HG02642 (cell line): ENCODE results near the gene GPR15LG.

Experiments
- ATAC-seq: cut with Tn5 transposase; IDR thresholded peaks from one replicate; pipeline ENCODE4 v1.9.1; 2021; ENCODE audit warnings: mild to moderate bottlenecking; ENCODE audit not compliant: unreplicated experiment, poor library complexity

Gene GPR15LG

GRCh38 chr10:84190621-84191020 is 17.0 kb downstream of the GPR15LG start:
- ATAC-seq, result no peak

DNA sequence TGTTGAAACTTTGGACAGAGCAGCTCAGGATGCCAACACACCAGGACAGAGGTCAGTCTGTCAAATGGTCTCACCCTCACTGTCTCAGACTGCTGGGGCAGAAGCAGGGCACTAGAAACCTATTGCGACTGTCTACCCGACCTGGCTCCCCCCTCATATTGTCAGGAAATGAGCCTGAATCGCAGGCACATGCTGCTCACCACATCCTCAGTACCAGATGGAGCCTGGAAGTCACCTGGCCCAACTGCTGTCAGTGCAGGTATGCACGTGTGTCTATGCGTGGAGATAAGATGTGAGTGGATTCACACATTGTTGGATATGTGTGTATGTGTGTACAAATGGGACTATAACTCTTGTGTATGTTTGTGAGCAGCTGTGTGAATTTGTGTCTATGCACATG is 17.5 kb downstream of the GPR15LG start:
- ATAC-seq, result no peak

- ATAC-seq, result no peak
These were observed 19.7 kb downstream of the GPR15LG start for GRCh38 chr10:84193327-84193726.

GRCh38 chr10:84193846-84194423 is 20.3 kb downstream of the GPR15LG start:
- ATAC-seq, result no peak

- peak; percentile 84 for ATAC-seq
These were observed 20.9 kb downstream of the GPR15LG start, which contains the start of gene CDHR1 for GRCh38 chr10:84194424-84195043. TSS of gene CDHR1 (plus strand) at chr10:84194537. CDS start at chr10:84194761, 224 bp downstream.

DNA sequence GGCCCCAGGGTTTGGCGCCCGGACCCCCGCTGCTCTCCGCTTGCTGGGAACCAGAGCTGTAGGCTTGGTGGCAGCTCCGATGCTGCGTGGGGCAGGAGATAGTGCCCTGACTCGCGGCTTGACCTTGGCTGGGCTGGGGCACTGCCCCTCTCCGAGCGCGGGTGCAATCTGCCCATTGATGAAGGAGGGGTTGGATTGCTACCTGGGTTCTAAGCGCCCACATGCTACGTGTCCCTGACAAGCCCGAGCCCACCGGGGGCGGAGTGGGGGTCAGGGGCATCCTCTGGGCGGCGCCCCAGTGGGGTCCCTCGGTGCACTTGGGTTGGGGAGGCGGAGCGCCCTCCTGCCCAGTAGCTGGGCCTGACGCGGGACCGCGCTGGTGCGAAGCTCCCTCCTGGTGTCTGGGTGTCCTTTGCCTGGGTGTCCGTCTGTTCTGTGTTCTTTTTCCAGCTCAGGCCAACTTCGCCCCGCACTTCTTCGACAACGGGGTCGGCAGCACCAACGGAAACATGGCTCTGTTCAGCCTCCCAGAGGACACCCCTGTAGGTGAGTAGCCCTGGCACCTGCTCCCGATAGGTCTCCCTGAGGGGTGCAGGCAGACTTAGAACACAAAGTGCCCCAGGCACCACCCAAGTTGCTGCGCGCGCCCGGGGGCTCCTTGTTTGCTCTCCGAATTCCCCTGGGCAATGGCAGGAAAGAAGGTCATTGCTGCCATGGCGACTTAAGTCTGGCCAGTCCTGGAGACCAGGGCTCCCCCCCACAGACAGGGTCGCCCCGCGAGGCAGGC is 21.6 kb downstream of the GPR15LG start:
- ATAC-seq, result no peak

- ATAC-seq, result no peak
These were observed 22.5 kb downstream of the GPR15LG start for GRCh38 chr10:84196083-84196482.

DNA sequence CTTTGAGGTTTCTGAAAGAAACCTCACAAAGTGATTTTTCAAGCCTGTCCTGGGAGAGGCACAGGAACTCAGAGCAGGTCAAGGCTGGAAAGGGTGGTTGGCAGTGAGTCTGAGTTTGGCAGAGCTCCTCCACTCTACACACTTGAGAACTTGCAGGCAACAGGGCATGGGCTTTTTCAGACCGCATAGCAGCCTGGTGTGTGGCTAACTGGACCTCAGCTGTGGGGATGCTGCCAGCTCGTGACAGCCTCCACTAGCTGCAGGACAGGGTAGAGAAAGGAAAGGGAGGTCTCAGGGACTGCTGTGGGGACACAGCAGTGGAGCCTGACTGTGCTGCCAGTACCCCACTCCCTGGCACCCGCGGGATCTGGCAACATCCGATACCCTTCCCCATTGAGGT is 23.3 kb downstream of the GPR15LG start:
- no peak for ATAC-seq

DNA sequence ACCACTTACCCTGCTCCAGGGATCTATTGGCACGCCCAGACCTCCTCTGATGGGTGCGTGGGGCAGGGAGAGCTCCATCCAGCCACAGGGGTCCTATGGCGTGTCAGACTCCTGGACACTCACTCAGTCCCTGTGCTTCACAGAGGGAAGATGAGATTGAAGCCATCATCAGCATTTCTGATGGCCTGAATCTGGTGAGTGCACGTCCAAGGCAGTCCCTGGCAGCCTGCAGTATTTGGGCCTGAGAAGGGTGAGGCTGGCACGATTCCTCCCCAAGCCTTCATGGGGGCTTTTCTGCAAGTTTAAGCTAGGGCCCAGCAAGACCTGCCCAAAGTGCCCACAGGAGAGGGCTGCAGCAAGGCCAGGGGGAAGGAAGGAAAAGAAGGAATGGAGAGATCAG is 24.0 kb downstream of the GPR15LG start:
- ATAC-seq, result no peak

- no peak for ATAC-seq
These were observed 24.8 kb downstream of the GPR15LG start for GRCh38 chr10:84198206-84198915.

DNA sequence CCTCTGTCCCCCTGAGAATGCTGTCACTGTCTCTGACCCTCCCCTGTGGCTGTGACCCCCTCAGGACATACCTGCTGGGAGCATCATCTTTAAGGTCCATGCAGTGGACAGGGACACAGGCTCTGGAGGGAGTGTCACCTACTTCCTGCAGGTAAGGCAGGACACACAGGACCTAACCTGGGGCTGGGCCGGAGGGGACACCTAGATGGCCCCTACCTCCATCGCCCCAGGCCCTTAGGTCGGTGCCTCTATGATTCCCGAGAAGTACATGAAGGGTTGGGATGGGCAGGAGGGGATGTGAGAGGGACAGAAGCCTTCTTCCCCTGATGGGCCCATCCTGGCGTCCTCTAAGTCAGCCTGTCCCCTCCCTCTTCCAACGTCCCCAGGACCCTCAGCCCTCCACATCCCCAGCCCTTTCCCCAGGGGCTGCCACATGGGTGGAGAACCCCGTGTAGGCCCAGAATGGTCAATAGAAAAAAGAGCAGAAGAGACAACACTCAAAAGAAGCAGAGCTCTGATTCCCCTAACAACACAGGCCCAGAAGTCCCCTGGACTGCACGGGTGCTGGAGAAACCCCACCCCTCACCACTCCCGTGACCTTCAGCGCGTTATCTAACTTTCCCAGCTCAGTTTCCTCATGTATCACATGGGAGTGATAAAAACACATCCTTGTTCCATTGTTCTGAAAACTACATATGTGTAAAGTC is 27.1 kb downstream of the GPR15LG start:
- no peak for ATAC-seq

DNA sequence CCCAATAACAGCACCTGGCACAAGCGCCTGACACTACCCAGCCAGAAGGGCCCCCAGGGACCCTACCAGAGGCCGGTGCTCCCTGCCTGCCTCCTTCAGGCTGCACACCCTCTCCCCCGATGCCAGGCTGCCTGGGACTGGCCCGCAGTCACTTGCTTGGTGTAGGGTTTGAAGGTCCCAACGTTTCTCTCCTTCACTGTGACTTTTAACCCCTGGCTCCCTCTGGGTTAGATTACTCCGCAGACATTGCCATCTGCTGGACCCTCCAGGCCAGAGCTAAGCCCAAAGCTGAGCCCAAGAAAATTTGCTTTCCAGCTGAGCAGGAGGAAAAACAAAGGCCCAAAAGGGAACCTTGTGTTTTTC is 27.6 kb downstream of the GPR15LG start:
- no peak for ATAC-seq

DNA sequence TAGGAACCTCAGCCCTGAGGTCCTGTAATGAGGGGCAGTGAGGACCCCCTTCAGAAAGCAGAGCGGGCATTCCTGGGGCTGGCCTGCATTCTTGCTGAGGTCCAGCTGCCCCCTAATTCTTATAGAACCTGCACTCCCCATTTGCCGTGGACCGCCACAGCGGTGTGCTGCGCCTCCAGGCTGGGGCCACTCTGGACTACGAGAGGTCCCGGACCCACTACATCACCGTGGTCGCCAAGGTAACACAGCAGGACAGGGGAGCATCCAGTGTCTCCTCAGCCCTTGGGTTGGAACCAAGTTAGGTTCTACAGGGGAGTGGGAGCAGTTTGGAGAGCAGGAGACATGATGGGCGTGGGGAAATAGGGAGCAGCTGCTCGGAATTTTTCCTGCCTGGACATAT is 28.1 kb downstream of the GPR15LG start:
- ATAC-seq, result no peak

- no peak for ATAC-seq
These were observed 28.7 kb downstream of the GPR15LG start for GRCh38 chr10:84202349-84202748.

- ATAC-seq, result peak; percentile 70
These were observed 30.5 kb downstream of the GPR15LG start for GRCh38 chr10:84204122-84204521.

- no peak for ATAC-seq
These were observed 31.0 kb downstream of the GPR15LG start for GRCh38 chr10:84204610-84205009.

DNA sequence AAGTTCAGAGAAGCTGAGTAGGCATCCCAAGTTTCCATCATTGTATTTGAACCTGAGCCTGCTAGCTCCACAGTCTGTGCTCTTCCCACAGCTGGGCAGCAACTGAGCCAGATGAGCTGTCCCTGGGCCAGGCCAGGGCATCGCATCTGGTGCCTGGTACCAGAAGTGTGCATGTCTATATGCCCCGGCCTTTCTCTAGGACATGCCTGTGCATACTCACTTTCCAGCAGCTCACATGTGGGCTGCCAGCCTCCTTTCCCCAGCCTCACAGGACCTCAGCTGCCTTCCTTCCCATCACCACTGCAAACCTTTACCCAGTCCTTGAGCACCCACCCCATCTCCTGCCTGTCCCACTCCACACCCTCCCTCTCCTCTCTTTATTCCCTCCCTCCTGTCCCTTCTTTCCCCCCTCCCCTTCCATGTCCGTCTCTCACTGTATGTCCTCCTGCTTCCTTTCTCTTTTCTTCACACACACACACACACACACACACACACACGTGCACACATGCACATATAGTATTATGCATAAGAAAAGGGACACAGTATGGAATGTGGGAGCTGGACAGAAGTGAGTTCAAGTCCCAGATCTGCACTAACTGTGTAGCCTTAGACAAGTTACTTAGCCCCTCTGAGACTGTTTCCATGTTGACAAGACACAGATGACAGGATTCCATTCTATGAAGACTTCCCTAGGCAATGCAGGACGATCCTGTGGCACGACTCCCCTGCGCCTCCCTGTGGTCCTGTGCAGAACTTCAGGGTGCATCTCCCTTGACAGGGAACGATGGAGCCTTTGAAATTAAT is 31.6 kb downstream of the GPR15LG start:
- peak; percentile 73 for ATAC-seq

- no peak for ATAC-seq
These were observed 32.4 kb downstream of the GPR15LG start for GRCh38 chr10:84205853-84206525.

DNA sequence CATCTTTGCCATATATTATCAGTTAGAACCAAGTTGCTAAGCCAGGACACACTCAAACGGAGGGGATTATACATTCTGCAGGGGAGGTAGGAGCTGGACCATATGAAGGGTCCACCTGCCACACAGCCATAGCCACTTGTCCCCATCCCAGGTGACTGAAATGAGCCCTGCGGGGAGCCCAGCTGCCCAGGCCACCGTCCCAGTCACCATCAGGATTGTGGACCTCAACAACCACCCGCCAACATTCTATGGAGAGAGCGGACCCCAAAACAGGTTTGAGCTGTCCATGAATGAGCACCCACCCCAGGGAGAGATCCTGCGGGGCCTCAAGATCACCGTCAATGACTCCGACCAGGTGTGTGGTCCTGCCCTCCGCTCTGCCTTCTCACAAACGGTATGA is 34.4 kb downstream of the GPR15LG start:
- no peak for ATAC-seq
